Endometrial microvascular endothelial cells (primary cell): Measurements from ENCODE around the gene BRD3. TPM values are rescaled to one million over a fixed set of nuclear protein-coding genes. Genes with fewer than 3 reads are reported as not detected.
"Not testable (repeated sequence)": the region's sequence is repeated elsewhere in the genome, so short reads cannot be mapped to it uniquely, and the experiment has no call there.

ENCODE experiments used
- in situ Hi-C: cut with HindIII; loops from 2 replicates; pipeline ENCODE4 v1.10.0; 2017; ENCODE audit warnings: low sequenced_read_pairs, low pct_unique_long_range_greater_than_20kb; ENCODE audit errors: inconsistent ontology term
- total RNA-seq: library from RNA; depleted of rRNA; stranded (reverse); fragments of >200 nt; gene quantifications from one replicate; pipeline ENCODE4 v1.2.3, GENCODE V29; 2015; ENCODE audit errors: inconsistent ontology term

BRD3 gene
- 7.9 TPM for total RNA-seq

DNA sequence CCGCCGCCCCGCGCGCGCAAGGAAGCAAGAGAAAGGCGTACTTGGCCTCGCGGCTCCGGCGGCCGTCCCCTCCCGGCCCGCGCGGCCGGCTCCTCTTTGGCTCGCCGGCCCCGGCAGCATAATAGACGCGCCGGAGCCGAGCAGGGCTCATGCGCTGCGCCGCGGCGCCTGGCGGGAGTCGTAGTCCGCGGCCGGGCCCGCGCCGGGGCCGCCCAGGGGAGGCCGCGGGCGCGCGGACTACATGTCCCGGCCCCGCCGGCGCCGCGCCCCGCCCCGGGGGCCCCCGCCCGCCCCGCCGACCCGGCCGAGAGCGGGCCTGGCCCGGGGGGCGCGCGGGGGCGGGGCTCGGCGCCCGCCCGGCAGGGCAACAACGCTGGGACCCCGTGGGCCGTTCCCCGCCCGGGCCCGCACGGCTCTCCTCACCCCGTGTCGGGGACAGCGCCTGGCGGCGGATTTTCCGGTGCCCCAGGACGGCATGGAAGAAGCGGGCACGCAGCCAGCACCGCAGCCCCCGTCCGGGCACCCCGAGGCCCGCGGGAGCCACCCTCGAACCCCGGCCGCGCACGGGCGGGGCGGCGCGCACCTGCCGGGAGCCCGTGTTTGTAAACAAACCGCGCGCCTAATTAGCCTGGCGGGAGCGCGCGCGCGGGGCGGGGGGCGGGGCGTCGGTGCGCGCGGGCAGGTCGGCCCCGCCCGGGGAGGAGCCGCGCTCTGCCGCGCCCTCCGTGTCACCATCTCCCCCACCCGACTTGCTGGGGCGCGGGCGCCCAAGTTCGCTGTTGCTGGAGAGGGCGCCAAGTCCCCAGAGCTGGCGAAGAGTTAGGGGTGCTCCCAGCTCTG is at the start of gene BRD3:
TSS of gene BRD3 (minus strand) at position 123 of the 840 bp plus-strand sequence. CDS start 14,549 bp downstream, outside the sequence.
- in situ Hi-C loops: no loop called here

DNA sequence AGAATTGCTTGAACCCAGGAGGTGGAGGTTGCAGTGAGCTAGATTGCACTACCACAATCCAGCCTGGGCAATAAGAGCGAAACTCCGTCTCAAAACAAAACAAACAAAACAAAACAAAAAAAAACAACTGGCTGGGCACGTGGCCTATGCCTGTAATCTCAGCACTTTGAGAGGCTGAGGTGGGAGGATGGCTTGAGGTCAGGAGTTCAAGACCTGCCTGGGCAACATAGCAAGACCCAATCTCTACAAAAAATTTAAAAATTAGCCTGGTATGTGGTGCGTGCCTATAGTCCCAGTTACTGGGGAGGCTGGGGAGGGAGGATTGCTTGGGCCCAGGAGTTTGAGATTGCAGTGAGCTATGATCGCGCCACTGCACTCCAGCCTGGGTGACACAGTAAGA is 44.7 kb upstream of the BRD3 start:
- in situ Hi-C loops: no loop called here

DNA sequence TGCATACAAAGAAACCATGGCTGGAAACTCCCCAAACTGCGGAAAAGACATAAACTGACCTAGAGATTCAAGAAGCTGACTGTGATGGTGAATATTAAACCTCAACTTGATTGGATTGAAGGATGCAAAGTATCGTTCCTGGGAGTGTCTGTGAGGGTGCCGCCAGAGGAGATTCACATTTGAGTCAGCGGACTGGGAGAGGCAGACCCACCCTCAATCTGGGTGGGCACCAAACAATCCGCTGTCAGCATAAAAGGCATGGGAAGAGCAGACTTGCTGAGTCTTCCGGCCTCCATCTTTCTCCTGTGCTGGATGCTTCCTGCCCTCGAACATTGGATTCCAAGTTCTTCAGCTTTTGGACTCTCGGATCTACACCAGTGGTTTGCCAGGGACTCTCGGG is 43.2 kb upstream of the BRD3 start:
- in situ Hi-C loops: no loop called here

DNA sequence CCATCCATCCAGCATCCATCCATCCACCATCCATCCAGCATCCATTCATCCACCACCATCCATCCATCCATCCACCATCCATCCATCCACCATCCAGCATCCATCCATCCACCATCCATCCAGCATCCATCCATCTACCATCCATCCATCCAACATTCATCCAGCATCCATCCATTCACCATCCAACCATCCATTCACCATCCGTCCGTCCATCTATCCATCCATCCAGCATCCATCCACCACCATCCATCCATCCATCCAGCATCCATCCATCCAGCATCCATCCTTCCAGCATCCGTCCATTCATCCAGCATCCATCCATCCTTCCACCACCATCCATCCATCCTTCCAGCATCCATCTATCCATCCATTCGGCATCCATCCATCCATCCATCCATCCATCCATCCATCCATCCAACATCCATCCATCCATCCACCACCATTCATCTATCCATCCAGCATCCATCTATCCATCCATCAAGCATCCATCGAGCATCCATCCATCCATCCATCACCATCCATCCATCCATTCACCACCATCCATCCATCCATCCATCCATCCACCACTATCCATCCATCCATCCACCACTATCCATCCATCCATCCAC is 35.7 kb upstream of the BRD3 start:
- in situ Hi-C loops: no loop called here

DNA sequence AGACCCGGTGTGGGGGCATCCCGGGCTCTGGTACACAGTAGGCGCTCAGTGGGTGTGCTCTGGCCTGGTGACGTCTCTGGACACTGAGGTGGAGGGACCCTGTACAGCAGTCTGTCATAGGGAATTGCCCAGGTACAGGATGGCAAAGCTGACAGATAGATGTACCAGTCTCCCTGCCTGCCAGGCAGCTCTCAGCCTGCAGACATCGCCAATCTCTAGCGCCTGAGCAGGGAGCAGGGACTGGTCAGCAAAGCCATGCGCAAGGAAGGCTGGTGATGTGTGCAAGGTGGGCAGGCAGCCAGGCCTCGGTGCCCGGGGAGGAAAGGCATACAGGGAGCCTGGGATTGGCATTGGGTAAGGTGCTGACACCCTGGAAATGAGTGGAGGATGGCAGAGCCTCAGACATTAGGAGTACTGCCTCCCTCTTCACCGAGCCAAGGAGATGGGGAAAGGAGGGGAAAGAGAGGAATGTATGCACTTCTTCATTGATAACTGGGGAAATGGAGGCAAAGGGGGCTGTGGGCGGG is 33.9 kb upstream of the BRD3 start:
- in situ Hi-C loops: no loop called here

DNA sequence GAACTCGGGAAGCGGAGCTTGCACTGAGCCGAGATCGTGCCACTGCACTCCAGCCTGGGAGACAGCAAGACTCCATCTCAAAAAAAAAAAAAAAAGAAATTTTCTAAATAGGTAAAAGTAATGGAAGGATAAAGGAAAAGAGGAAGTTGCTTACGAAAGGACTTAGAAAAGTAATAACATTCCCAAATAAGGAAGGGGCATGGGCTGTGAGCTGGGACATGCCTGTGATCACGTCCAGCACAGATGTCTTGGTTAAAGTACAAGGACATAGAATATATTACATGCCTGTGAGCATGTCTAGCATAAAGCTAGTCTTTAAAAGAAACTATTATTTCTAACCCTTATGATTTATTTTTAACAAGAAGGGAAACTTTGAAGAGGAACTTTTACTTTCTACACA is 33.3 kb upstream of the BRD3 start:
- in situ Hi-C loops: not testable (repeated sequence)

DNA sequence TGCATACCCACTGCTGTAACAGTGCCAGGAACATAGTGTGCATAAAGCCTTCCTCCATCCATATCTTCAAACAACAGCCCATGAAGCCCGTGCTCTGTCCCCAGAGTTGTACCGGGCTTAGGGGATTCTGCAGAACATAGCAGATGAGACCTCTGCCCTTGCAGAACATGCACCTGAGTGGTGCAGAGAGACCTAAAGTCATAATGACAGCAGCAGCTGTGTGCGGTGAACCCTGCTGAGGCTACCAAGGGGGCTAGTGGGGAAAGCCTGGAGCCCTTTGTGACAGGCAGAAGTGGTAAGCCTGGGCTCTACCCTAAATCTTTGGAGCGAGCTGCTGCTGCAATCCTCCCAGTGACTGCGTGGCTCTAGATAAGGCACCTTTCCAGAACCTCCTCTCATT is 32.2 kb upstream of the BRD3 start:
- in situ Hi-C loops: no loop called here

DNA sequence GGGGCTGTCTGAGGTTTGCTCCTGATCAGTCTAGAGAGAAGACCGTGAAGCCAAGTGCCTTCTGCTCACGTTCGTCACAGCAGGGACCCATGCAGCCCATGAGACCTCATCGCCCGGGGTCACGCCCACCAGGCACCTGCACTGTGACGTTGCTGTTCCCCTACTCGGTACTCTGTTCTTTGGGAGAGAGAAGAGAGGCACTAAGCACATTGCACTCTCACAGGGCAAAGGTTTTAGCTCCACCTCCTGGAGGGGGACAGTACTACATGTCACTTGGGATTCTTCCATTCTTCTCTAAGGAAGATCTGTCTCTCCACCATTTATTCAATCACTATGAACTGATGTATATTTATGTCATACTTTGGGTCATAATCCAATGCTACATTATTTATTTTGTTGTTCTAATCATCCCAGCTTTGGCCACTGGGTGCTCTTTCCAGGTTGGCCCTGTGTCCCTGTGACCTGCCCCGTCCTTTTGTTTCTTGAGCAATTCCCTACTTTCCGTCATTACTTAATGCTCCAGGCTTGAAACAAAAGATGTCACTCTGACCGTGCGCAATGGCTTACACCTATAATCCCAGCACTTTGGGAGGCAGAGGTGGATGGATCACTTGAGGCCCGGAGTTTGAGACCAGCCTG is 31.4 kb upstream of the BRD3 start:
- in situ Hi-C loops: no loop called here

DNA sequence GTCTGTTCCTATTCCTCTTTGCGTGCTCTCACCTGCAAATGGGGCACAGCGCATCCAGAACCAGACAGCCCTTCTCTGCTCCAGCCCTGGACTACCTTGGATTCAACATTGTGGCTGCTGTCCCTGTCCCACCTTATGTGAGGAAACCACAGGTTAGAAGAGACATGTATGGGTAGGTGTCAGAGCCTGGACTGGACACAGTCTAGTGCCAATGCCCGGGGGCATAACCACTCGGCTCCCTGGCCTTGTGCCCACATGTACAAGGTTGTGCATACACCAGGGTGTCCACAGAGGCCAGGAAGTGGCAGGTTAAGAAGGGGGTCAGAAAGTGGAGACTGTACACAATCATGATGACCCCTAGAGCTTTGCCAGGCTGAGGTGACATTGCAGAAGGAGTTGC is 22.1 kb upstream of the BRD3 start:
- in situ Hi-C loops: no loop called here

DNA sequence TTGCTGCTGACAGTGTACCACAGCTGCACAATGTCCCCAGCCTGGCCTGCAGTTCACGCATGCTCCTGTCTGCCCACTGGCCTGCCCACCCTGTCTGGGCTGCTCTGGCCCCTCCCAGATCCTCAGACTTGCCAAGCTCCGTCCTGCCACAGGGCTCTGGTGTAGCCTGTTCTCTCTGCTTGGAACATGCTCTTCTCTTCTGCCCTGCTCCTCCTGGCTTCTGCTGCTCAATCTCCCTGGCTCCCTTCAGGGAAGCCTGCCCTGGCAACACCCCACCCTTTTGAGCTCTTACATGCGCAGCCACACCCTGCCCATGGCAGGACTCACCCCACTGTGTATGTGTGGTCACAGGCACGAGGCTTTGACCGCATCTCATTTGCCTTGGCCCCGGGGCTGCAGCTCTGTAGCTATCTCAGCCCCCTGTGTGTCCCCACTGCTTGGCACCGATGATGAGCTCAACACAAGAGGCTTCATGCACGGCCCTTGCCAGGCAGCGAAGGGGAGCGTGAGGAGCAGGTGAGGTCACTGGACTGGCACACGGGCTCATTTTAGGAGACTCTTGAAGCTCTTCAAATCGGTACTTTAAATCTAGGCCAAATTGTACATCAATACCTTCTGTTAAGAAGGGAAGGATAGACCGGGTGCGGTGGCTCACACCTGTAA is 20.4 kb upstream of the BRD3 start:
- in situ Hi-C loops: no loop called here

DNA sequence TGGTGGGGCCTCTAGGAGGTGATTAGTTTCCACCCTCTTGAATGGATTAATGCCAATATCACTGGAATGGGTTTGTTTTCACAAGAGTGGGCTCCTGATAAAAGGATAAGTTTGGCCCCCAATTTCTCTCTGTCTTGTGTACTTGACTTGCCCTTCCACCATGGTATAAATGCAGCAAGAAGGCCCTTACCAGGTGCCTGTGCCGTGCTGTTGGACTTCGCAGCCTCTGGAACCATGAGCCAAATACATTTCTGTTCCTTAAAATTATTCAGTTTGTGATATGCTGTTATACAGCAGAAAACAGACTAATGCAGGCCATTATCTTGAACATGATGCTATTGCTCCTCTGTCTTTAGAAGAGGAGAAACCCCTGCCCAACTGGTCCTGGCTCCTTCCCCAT is 17.8 kb upstream of the BRD3 start:
- in situ Hi-C loops: no loop called here

DNA sequence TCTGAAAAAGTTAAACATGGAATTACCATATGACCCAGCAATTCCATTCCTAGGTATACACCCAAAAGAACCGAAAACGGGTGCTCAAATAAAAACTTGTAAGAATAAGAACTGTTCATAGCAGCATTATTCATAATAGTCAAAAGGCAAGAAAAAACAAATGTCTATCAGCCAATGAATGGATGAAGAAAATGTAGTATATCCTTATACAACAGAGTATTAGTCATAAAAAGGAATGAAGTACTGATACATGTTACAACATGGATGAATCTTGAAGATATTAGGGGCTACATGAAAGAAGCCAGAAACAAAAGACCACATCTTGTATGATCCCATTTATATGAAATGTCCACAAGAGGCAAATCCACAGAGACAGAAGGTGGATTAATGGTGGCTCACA is 15.6 kb upstream of the BRD3 start:
- in situ Hi-C loops: no loop called here

DNA sequence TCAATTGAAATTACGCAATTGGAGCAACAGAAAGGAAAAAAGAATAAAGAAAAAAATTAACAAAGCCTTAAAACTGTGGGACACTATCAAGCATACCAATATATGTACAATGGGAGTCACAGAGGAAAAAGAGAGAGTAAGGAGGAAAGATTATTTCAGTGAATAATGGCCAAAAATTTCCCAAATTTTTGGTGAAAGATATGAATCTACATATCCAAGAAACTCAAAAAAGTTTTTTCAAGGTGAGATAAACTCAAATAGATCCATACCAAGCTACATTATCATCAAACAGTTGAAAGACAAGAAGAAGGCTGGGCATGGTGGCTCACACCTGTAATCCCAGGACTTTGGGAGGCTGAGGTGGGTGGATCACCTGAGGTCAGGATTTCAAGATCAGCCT is 8.8 kb upstream of the BRD3 start:
- in situ Hi-C loops: no loop called here

DNA sequence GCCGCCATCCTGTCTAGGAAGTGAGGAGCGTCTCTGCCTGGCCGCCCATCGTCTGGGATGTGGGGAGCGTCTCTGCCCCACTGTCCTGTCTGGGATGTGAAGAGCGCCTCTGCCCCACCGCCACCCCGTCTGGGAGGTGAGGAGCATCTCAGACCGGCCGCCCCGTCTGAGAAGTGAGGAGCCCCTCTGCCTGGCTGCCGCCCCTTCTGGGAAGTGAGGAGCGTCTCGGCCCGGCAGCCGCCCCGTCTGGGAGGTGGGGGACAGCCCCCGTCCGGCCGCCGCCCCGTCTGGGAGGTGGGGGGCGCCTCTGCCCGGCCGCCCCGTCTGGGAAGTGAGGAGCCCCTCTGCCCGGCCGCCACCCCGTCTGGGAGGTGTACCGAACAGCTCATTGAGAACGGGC is 7.9 kb upstream of the BRD3 start:
- in situ Hi-C loops: not testable (repeated sequence)

DNA sequence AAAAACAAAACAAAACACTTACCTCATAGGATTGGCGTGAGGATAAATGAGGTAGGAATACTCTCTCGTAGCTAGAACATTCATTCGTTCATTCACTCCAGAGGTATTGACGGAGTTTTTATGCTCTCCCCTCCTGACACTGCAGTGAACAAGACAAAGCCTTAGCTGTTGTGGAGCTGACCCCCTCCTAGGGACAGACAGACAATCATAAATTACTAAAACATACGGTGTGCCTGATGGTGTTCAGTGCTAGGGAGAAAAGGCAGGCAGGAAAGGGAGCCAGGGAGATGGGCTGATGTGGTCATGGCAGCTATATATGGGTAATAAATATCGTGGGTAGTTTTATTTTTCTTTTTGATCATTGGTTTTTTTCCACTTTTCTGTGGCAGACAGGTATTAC is 5.7 kb upstream of the BRD3 start:
- in situ Hi-C loops: no loop called here

DNA sequence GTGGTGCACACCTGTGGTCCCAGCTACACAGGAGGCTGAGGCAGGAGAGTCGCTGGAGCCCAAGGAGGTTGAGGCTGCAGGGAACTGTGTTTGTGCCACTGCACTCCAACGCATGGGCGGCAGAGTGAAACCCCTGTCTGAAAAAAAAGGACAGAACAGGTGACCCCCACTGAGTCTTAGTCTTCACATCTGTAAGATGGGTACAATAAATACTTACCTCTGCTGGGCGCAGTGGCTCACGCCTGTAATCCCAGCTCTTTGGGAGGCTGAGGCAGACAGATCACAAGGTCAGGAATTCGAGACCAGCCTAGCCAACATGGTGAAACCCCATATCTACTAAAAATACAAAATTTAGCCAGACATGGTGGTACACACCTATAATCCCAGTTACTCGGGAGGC is 4.9 kb upstream of the BRD3 start:
- in situ Hi-C loops: not testable (repeated sequence)

DNA sequence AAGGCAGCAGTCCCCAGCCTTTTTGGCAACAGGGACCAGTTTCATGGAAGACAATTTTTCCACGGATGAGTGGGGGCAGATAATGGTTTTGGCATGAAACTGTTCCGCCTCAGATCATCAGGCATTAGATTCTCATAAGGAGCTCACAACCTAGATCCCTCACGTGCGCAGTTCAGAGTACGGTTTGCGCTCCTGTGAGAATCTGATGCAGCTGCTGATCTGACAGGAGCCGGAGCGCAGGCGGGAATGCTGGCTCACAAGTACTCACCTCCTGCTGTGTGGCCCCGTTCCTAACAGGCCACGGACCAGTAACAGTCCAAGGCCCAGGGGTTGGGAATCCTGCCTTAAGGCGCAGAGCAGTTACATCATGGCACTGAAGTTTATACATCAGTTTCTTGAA is 3.3 kb upstream of the BRD3 start:
- in situ Hi-C loops: no loop called here

DNA sequence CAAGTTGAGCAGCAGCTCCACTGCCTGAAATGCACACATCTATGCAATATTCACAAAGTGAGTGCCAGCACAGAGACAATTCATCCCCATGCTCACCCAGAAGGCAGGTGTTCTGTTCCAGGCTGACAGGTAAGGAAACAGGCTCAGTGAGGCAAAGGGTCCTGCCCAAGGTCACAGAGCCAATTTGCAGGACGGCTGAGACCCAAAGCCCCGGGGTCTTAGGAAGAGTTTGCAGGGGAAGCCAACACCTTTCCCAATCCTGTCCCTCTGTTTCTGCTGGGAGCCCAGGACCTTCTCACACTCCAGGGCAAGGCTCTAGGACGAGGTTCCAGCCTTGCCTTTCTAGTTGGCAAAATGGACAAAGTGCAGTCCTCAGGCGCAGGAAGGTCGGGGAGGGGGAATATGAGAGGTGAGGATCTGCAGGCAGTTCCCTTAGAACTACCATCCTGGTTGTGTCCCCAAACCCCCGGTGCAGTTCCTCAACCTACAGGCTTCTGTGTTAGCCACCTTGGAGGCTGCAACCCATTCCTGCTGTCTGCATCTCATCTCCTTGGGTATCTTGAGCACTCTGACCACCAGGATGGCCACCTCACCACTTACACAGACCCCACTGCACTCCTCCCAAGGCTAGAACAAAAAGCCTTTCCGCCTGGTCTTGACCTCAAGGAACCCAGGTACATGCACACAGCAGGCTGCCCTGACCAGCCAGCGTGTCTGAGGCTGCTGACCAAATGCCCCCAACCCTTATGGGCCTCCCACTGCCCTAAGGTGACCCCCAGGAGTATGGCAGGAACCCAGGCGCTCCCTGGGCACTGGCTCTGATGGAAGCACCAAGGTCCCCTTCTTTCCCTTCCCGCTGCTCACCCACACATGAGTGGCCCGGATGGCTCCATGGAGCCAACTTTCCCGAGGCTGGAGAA is 1.9 kb upstream of the BRD3 start:
- in situ Hi-C loops: no loop called here
